ENCODE measurements around the gene OST4. TPM values are rescaled to one million over a fixed set of nuclear protein-coding genes. Genes with fewer than 3 reads are reported as not detected.
A peak's percentile ranks its signal among the peaks of the same experiment; 100 is the strongest.

Gene OST4
- total RNA-seq, 2 experiments from 2014 or later, result 282 to 290 TPM

- Mint-ChIP-seq H3K27ac (no peak overlapping the region), H3K27me3 (no peaks in the 10 kb centered on the region), H3K9me3 (no peaks in the 10 kb centered on the region), H3K4me1 (peaks cover 5% of the 10 kb centered on the region), H3K4me3 (no peak overlapping the region), H3K36me3 (peaks cover 3% of the 10 kb centered on the region)
- DNase-seq, result no peak
Measured at GRCh38 chr2:27057184-27057583, 14.3 kb downstream of the OST4 start.

- Mint-ChIP-seq H3K4me3 (no peak overlapping the region), H3K4me1 (peaks cover 20% of the 10 kb centered on the region), H3K27ac (no peak overlapping the region), H3K27me3 (peaks cover 14% of the 10 kb centered on the region), H3K36me3 (peaks cover 16% of the 10 kb centered on the region), H3K9me3 (peaks cover 4% of the 10 kb centered on the region)
- no peak for DNase-seq
Measured at GRCh38 chr2:27054721-27055120, 16.7 kb downstream of the OST4 start.

- Mint-ChIP-seq H3K4me3 (no peak overlapping the region), H3K36me3 (peaks cover 20% of the 10 kb centered on the region), H3K27ac (no peak overlapping the region), H3K27me3 (peaks cover 14% of the 10 kb centered on the region), H3K9me3 (peaks cover 4% of the 10 kb centered on the region), H3K4me1 (peaks cover 25% of the 10 kb centered on the region)
- no peak for DNase-seq
Measured at GRCh38 chr2:27053776-27054175, 17.7 kb downstream of the OST4 start.

GRCh38 chr2:27053321-27053720, 18.1 kb downstream of the OST4 start:
- Mint-ChIP-seq H3K9me3 (peaks cover 4% of the 10 kb centered on the region), H3K4me3 (peak overlapping the region; percentile 23), H3K27ac (no peak overlapping the region), H3K27me3 (peaks cover 14% of the 10 kb centered on the region), H3K4me1 (peaks cover 25% of the 10 kb centered on the region), H3K36me3 (peaks cover 20% of the 10 kb centered on the region)
- no peak for DNase-seq

GRCh38 chr2:27051902-27052645, 19.4 kb downstream of the OST4 start:
- DNase-seq, result no peak
- H3K27me3 Mint-ChIP-seq, result peaks cover 14% of the 10 kb centered on the region
- H3K4me1 Mint-ChIP-seq, result peaks cover 27% of the 10 kb centered on the region
- H3K27ac Mint-ChIP-seq, result peak overlapping the region; percentile 72
- peak overlapping the region; percentile 89 for H3K4me3 Mint-ChIP-seq
- peaks cover 20% of the 10 kb centered on the region for H3K36me3 Mint-ChIP-seq
- peaks cover 4% of the 10 kb centered on the region for H3K9me3 Mint-ChIP-seq

- peaks cover 14% of the 10 kb centered on the region for H3K27me3 Mint-ChIP-seq
- peak within 1 kb of the TSS; percentile 89 for H3K4me3 Mint-ChIP-seq
- peaks cover 20% of the 10 kb centered on the region for H3K36me3 Mint-ChIP-seq
- peak; percentile 96 for DNase-seq
- H3K4me1 Mint-ChIP-seq, result peaks cover 27% of the 10 kb centered on the region
- H3K27ac Mint-ChIP-seq, result peak within 1 kb of the TSS; percentile 99
- peaks cover 4% of the 10 kb centered on the region for H3K9me3 Mint-ChIP-seq
Measured at GRCh38 chr2:27050996-27051901, 20.2 kb downstream of the OST4 start, which contains the start of gene AGBL5. TSS of gene AGBL5 (plus strand) at chr2:27051668. CDS start at chr2:27052959, 1,291 bp downstream.

- peak; percentile 87 for DNase-seq
- peaks cover 27% of the 10 kb centered on the region for H3K4me1 Mint-ChIP-seq
- H3K4me3 Mint-ChIP-seq, result peak overlapping the region; percentile 89
- peaks cover 22% of the 10 kb centered on the region for H3K36me3 Mint-ChIP-seq
- peak overlapping the region; percentile 99 for H3K27ac Mint-ChIP-seq
- H3K9me3 Mint-ChIP-seq, result peaks cover 4% of the 10 kb centered on the region
- peaks cover 14% of the 10 kb centered on the region for H3K27me3 Mint-ChIP-seq
Measured at GRCh38 chr2:27050281-27050995, 21.0 kb downstream of the OST4 start.

- DNase-seq, result peak; percentile 83
- Mint-ChIP-seq H3K36me3 (peaks cover 26% of the 10 kb centered on the region), H3K4me1 (peaks cover 27% of the 10 kb centered on the region), H3K27me3 (peaks cover 14% of the 10 kb centered on the region), H3K9me3 (peaks cover 4% of the 10 kb centered on the region), H3K27ac (peak overlapping the region; percentile 99), H3K4me3 (peak overlapping the region; percentile 89)
Measured at GRCh38 chr2:27049422-27050280, 21.8 kb downstream of the OST4 start.

- Mint-ChIP-seq H3K27me3 (no peaks in the 10 kb centered on the region), H3K27ac (no peak overlapping the region), H3K4me1 (peaks cover 1% of the 10 kb centered on the region), H3K36me3 (peaks cover 14% of the 10 kb centered on the region), H3K4me3 (no peak overlapping the region), H3K9me3 (no peaks in the 10 kb centered on the region)
- no peak for DNase-seq
Measured at GRCh38 chr2:27042985-27043634, 28.3 kb downstream of the OST4 start.

- Mint-ChIP-seq H3K27me3 (no peaks in the 10 kb centered on the region), H3K4me3 (no peak overlapping the region), H3K36me3 (peaks cover 14% of the 10 kb centered on the region), H3K27ac (no peak overlapping the region), H3K4me1 (no peaks in the 10 kb centered on the region), H3K9me3 (no peaks in the 10 kb centered on the region)
- DNase-seq, result no peak
Measured at GRCh38 chr2:27042159-27042661, 29.2 kb downstream of the OST4 start.

- Mint-ChIP-seq H3K4me3 (no peak overlapping the region), H3K9me3 (no peaks in the 10 kb centered on the region), H3K27ac (no peak overlapping the region), H3K27me3 (no peaks in the 10 kb centered on the region), H3K4me1 (no peaks in the 10 kb centered on the region), H3K36me3 (peaks cover 15% of the 10 kb centered on the region)
- no peak for DNase-seq
Measured at GRCh38 chr2:27041752-27042151, 29.7 kb downstream of the OST4 start.

- DNase-seq, result no peak
- H3K4me1 Mint-ChIP-seq, result no peaks in the 10 kb centered on the region
- no peaks in the 10 kb centered on the region for H3K9me3 Mint-ChIP-seq
- H3K36me3 Mint-ChIP-seq, result peaks cover 12% of the 10 kb centered on the region
- no peaks in the 10 kb centered on the region for H3K27me3 Mint-ChIP-seq
- no peak overlapping the region for H3K27ac Mint-ChIP-seq
- H3K4me3 Mint-ChIP-seq, result no peak overlapping the region
Measured at GRCh38 chr2:27040282-27040681, 31.2 kb downstream of the OST4 start.

- H3K27ac Mint-ChIP-seq, result no peak overlapping the region
- DNase-seq, result no peak
- H3K4me1 Mint-ChIP-seq, result peaks cover 3% of the 10 kb centered on the region
- H3K36me3 Mint-ChIP-seq, result peaks cover 12% of the 10 kb centered on the region
- no peaks in the 10 kb centered on the region for H3K27me3 Mint-ChIP-seq
- H3K9me3 Mint-ChIP-seq, result no peaks in the 10 kb centered on the region
- H3K4me3 Mint-ChIP-seq, result no peak overlapping the region
Measured at GRCh38 chr2:27039871-27040270, 31.6 kb downstream of the OST4 start.

Measured in activated naive CD8-positive, alpha-beta T cell treated with anti-CD3 and anti-CD28 coated beads for 36 hours (primary cell).